ENCODE results near the gene PDE12.
A peak's percentile ranks its signal among the peaks of the same experiment; 100 is the strongest.

The PDE12 gene

GRCh38 chr3:57555738-57556458 is at the start of gene PDE12:
Gene PDE12, plus strand, starts transcription at chr3:57556274. Its CDS starts 106 bp downstream, at chr3:57556380.
- Histone ChIP-seq H3K27me3 (ENCODE audit: low read depth, low read length) (no peaks in the 10 kb centered on the region), H3K9me3 (ENCODE audit: control insufficient read depth in 1 of 2, low read length in 2 of 2) (no peaks in the 10 kb centered on the region), H3K36me3 (ENCODE audit: control insufficient read depth in 1 of 2, insufficient read depth in 2 of 2, low read length in 2 of 2) (peaks cover 4 to 16% of the 10 kb centered on the region in 2 donors), H3K27ac (ENCODE audit: low read length) (peak within 1 kb of the TSS; percentile 90), H3K4me3 (ENCODE audit: low read depth in 1 of 2, low read length in 2 of 2) (peak within 1 kb of the TSS; percentile 87 to 94), H3K4me1 (ENCODE audit: control insufficient read depth in 1 of 2, insufficient read depth in 2 of 2, low read length in 2 of 2) (peaks cover 0 to 30% of the 10 kb centered on the region in 2 donors)

GRCh38 chr3:57512166-57512565 is 43.9 kb upstream of the PDE12 start:
- Histone ChIP-seq H3K27me3 (ENCODE audit: low read depth, low read length) (no peaks in the 10 kb centered on the region), H3K36me3 (ENCODE audit: control insufficient read depth in 1 of 2, insufficient read depth in 2 of 2, low read length in 2 of 2) (no peaks in the 10 kb centered on the region), H3K27ac (ENCODE audit: low read length) (no peak overlapping the region), H3K9me3 (ENCODE audit: control insufficient read depth in 1 of 2, low read length in 2 of 2) (no peaks in the 10 kb centered on the region), H3K4me1 (ENCODE audit: control insufficient read depth in 1 of 2, insufficient read depth in 2 of 2, low read length in 2 of 2) (no peaks in the 10 kb centered on the region), H3K4me3 (ENCODE audit: low read depth in 1 of 2, low read length in 2 of 2) (no peak overlapping the region)

GRCh38 chr3:57518276-57518915 is 37.7 kb upstream of the PDE12 start:
- no peak overlapping the region for H3K27ac ChIP-seq (ENCODE audit: low read length)
- no peaks in the 10 kb centered on the region for H3K9me3 ChIP-seq (ENCODE audit: control insufficient read depth in 1 of 2, low read length in 2 of 2)
- H3K36me3 ChIP-seq (ENCODE audit: control insufficient read depth in 1 of 2, insufficient read depth in 2 of 2, low read length in 2 of 2) = no peaks in the 10 kb centered on the region
- H3K27me3 ChIP-seq (ENCODE audit: low read depth, low read length) = no peaks in the 10 kb centered on the region
- no peak overlapping the region for H3K4me3 ChIP-seq (ENCODE audit: low read depth in 1 of 2, low read length in 2 of 2)
- no peaks in the 10 kb centered on the region for H3K4me1 ChIP-seq (ENCODE audit: control insufficient read depth in 1 of 2, insufficient read depth in 2 of 2, low read length in 2 of 2)

- Histone ChIP-seq H3K9me3 (ENCODE audit: control insufficient read depth in 1 of 2, low read length in 2 of 2) (peaks cover 0 to under 1% of the 10 kb centered on the region in 2 donors), H3K36me3 (ENCODE audit: control insufficient read depth in 1 of 2, insufficient read depth in 2 of 2, low read length in 2 of 2) (no peaks in the 10 kb centered on the region), H3K27ac (ENCODE audit: low read length) (no peak overlapping the region), H3K27me3 (ENCODE audit: low read depth, low read length) (no peaks in the 10 kb centered on the region), H3K4me3 (ENCODE audit: low read depth in 1 of 2, low read length in 2 of 2) (no peak overlapping the region), H3K4me1 (ENCODE audit: control insufficient read depth in 1 of 2, insufficient read depth in 2 of 2, low read length in 2 of 2) (no peaks in the 10 kb centered on the region)
Observed at GRCh38 chr3:57530071-57530608, 25.9 kb upstream of the PDE12 start.

DNA sequence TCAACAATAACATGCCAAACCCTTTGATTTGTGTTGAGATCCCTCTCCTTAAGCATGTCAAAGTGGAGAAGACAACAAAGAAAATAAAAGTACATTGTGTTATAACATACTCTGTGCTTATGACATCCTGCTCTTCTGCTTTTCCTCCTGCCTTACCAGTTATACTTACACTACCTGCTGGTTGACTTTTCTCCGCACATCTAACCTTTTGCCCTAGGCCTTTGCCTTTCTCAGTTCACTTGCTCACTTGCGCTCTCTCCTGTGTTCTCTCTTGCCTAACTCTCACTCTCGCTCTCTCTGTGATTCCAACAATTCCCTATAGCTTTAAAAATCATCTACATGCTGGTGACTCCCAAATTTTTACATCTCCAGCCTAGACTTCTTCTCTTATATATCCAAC is 17.6 kb upstream of the PDE12 start:
- Histone ChIP-seq H3K27ac (ENCODE audit: low read length) (no peak overlapping the region), H3K4me1 (ENCODE audit: control insufficient read depth in 1 of 2, insufficient read depth in 2 of 2, low read length in 2 of 2) (no peaks in the 10 kb centered on the region), H3K36me3 (ENCODE audit: control insufficient read depth in 1 of 2, insufficient read depth in 2 of 2, low read length in 2 of 2) (no peaks in the 10 kb centered on the region), H3K27me3 (ENCODE audit: low read depth, low read length) (no peaks in the 10 kb centered on the region), H3K4me3 (ENCODE audit: low read depth in 1 of 2, low read length in 2 of 2) (no peak overlapping the region), H3K9me3 (ENCODE audit: control insufficient read depth in 1 of 2, low read length in 2 of 2) (peaks cover 0 to 2% of the 10 kb centered on the region in 2 donors)

DNA sequence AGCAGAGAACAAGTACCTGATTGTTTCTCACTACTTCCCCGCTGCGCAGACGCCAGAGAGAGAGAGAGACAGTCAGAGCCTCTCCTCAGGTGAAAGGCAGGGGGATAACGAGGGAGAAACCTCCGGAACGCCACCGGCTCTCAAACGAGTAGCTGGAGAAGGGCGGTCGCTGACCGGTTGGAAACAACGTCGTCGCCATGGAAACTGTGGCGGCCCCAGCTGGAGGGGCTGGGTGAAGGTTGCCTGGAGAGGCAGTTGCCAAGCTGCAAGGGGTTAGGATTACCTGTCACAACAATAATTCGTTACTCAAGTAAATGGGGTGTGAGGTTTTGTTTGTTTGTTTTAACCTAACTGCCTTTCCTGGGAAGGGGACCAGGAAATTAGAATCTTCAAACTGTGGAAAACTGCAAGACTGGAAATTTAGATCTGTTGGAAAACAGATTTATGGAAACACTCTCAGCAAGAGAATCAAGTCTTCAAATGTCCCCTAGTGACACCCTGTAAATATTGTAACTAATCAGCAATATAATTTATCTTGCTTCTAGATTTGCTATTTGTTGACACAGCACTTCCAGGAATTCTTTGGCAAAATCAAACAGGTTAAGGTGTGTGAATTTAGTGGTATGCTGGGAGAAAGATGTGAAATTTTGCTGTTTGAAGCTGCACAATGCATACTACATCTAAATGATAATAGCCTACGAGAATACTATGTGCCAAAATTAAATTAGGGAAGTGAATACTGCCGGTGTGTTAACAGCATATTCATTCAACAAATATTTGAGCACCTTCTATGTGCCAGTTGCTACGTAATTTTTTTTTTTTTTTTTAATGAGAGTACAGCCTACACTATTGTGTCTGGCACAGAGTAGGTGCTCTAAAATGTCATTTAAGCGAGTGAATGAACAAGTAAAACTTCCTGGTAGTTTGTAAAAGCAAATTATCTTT is 11.6 kb upstream of the PDE12 start, which contains the start of gene DNAH12:
Gene DNAH12 (minus strand): TSS at position 164 of the 945 bp plus-strand sequence. CDS start 1,474 bp downstream, outside the sequence.
- H3K4me1 ChIP-seq (ENCODE audit: control insufficient read depth in 1 of 2, insufficient read depth in 2 of 2, low read length in 2 of 2) = peaks cover 0 to 7% of the 10 kb centered on the region in 2 donors
- no peak within 1 kb of the TSS for H3K27ac ChIP-seq (ENCODE audit: low read length)
- H3K36me3 ChIP-seq (ENCODE audit: control insufficient read depth in 1 of 2, insufficient read depth in 2 of 2, low read length in 2 of 2) = no peaks in the 10 kb centered on the region
- no peaks in the 10 kb centered on the region for H3K27me3 ChIP-seq (ENCODE audit: low read depth, low read length)
- H3K9me3 ChIP-seq (ENCODE audit: control insufficient read depth in 1 of 2, low read length in 2 of 2) = no peaks in the 10 kb centered on the region
- H3K4me3 ChIP-seq (ENCODE audit: low read depth in 1 of 2, low read length in 2 of 2) = peak within 1 kb of the TSS; percentile 12 to 46

GRCh38 chr3:57545636-57546268 is 10.3 kb upstream of the PDE12 start:
- peaks cover 0 to 7% of the 10 kb centered on the region in 2 donors for H3K4me1 ChIP-seq (ENCODE audit: control insufficient read depth in 1 of 2, insufficient read depth in 2 of 2, low read length in 2 of 2)
- H3K9me3 ChIP-seq (ENCODE audit: control insufficient read depth in 1 of 2, low read length in 2 of 2) = no peaks in the 10 kb centered on the region
- H3K36me3 ChIP-seq (ENCODE audit: control insufficient read depth in 1 of 2, insufficient read depth in 2 of 2, low read length in 2 of 2) = no peaks in the 10 kb centered on the region
- no peak overlapping the region for H3K27ac ChIP-seq (ENCODE audit: low read length)
- H3K4me3 ChIP-seq (ENCODE audit: low read depth in 1 of 2, low read length in 2 of 2) = no peak overlapping the region
- H3K27me3 ChIP-seq (ENCODE audit: low read depth, low read length) = no peaks in the 10 kb centered on the region

DNA sequence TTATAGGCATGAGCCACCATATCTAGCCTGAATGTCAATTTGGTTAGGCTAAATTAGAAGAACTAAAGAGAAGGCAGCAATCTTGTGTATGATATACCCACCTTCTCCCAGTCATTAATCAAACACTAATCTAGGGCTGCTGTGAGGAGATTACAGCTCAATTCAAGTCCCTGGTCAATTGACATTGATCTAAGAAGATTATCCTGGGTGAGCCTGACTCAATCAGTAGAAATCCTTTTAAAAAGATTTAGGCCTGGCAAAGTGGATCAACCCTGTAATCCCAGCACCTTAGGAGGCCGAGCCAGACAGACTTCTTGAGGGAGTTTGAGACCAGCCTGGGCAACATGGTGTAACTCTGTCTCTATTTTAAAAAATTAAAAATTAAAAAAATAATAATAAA is 9.5 kb upstream of the PDE12 start:
- Histone ChIP-seq H3K4me3 (ENCODE audit: low read depth in 1 of 2, low read length in 2 of 2) (no peak overlapping the region), H3K9me3 (ENCODE audit: control insufficient read depth in 1 of 2, low read length in 2 of 2) (no peaks in the 10 kb centered on the region), H3K36me3 (ENCODE audit: control insufficient read depth in 1 of 2, insufficient read depth in 2 of 2, low read length in 2 of 2) (no peaks in the 10 kb centered on the region), H3K27me3 (ENCODE audit: low read depth, low read length) (no peaks in the 10 kb centered on the region), H3K27ac (ENCODE audit: low read length) (no peak overlapping the region), H3K4me1 (ENCODE audit: control insufficient read depth in 1 of 2, insufficient read depth in 2 of 2, low read length in 2 of 2) (peaks cover 0 to 7% of the 10 kb centered on the region in 2 donors)

DNA sequence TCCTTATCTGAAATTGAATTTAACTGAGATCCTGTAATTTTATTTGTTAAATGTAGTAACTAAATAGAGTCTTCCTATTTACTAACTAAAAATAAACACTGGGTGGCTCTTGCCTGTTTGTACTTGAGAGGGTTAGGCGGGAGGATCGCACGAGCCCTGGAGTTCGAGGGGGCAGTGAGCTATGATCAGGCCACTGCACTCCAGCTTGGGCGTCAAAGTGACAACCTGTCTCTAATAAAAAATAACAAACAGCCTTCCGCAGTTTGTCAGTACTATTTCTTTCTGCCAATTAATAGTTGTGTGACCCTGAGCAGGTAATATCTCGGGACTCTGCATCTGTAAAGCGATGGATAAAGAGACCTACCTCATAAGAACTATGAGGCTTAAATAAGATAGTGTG is 768 bp upstream of the PDE12 start:
- Histone ChIP-seq H3K4me3 (ENCODE audit: low read depth in 1 of 2, low read length in 2 of 2) (peak overlapping the region; percentile 87 to 94), H3K4me1 (ENCODE audit: control insufficient read depth in 1 of 2, insufficient read depth in 2 of 2, low read length in 2 of 2) (peaks cover 0 to 30% of the 10 kb centered on the region in 2 donors), H3K27ac (ENCODE audit: low read length) (peak overlapping the region; percentile 90), H3K36me3 (ENCODE audit: control insufficient read depth in 1 of 2, insufficient read depth in 2 of 2, low read length in 2 of 2) (peaks cover 4 to 16% of the 10 kb centered on the region in 2 donors), H3K27me3 (ENCODE audit: low read depth, low read length) (no peaks in the 10 kb centered on the region), H3K9me3 (ENCODE audit: control insufficient read depth in 1 of 2, low read length in 2 of 2) (no peaks in the 10 kb centered on the region)

DNA sequence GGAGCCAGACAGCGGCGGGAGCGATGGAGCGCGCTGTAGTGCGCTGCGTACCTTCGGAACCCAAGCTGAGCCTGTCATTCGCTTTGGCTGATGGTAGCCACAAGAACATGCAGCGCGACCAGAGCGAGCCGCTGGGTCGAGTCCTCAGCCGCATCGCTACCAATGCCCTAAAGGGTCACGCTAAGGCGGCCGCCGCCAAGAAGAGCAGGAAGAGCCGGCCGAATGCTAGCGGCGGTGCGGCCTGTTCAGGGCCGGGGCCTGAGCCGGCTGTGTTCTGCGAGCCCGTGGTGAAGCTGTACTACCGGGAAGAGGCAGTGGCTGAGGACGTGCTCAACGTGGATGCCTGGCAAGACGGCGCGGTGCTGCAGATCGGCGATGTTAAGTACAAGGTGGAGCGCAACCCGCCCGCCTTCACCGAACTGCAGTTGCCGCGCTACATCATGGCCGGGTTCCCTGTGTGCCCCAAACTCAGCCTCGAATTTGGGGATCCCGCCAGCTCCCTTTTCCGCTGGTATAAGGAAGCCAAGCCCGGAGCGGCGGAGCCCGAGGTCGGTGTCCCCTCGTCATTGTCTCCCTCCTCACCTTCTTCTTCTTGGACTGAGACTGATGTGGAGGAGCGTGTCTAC is 498 bp downstream of the PDE12 start:
- no peaks in the 10 kb centered on the region for H3K27me3 ChIP-seq (ENCODE audit: low read depth, low read length)
- peaks cover 6 to 16% of the 10 kb centered on the region in 2 donors for H3K36me3 ChIP-seq (ENCODE audit: control insufficient read depth in 1 of 2, insufficient read depth in 2 of 2, low read length in 2 of 2)
- no peaks in the 10 kb centered on the region for H3K9me3 ChIP-seq (ENCODE audit: control insufficient read depth in 1 of 2, low read length in 2 of 2)
- peak overlapping the region; percentile 87 to 94 for H3K4me3 ChIP-seq (ENCODE audit: low read depth in 1 of 2, low read length in 2 of 2)
- peaks cover 0 to 30% of the 10 kb centered on the region in 2 donors for H3K4me1 ChIP-seq (ENCODE audit: control insufficient read depth in 1 of 2, insufficient read depth in 2 of 2, low read length in 2 of 2)
- peak overlapping the region; percentile 90 for H3K27ac ChIP-seq (ENCODE audit: low read length)

Measured in muscle layer of duodenum (tissue), 2 donors.